ENCODE measurements around the gene ZNF738. TPM values are rescaled to one million over a fixed set of nuclear protein-coding genes. Genes with fewer than 3 reads are reported as not detected.
"Not testable (repeated sequence)": the region's sequence is repeated elsewhere in the genome, so short reads cannot be mapped to it uniquely, and the experiment has no call there.

Gene ZNF738
- total RNA-seq: 11.5 and 11.8 TPM in 2 replicates

- Mint-ChIP-seq H3K36me3 (ENCODE audit: low read depth) (peaks cover 34% of the 10 kb centered on the region), H3K4me3 (peak within 1 kb of the TSS; percentile 98), H3K27ac (peak within 1 kb of the TSS; percentile 95), H3K27me3 (no peaks in the 10 kb centered on the region), H3K9me3 (peaks cover 12% of the 10 kb centered on the region), H3K4me1 (peaks cover 12% of the 10 kb centered on the region)
- DNase-seq: peak; percentile 94
- intact Hi-C loops (cut with micrococcal nuclease): loop anchor here (1.0 to 2.0 kb wide), 2 partner anchors 30 to 38 kb away; partner anchors contain the start of genes ZNF493 and ZNF708
Measured at GRCh38 chr19:21358768-21359451, at the start of gene ZNF738. ZNF738 (plus strand) TSS chr19:21359000; CDS start chr19:21359141, 141 bp downstream.

GRCh38 chr19:21312807-21313206 lies 46.0 kb upstream of the ZNF738 start:
- H3K27ac Mint-ChIP-seq; H3K4me1 Mint-ChIP-seq; intact Hi-C loops (cut with micrococcal nuclease); DNase-seq; H3K4me3 Mint-ChIP-seq; H3K27me3 Mint-ChIP-seq: not testable (repeated sequence)
- Mint-ChIP-seq H3K9me3 (peaks cover 22% of the 10 kb centered on the region), H3K36me3 (ENCODE audit: low read depth) (peaks cover 78% of the 10 kb centered on the region)

GRCh38 chr19:21314676-21315075 lies 44.1 kb upstream of the ZNF738 start:
- Mint-ChIP-seq H3K36me3 (ENCODE audit: low read depth) (peaks cover 79% of the 10 kb centered on the region), H3K4me3 (no peak overlapping the region), H3K27ac (no peak overlapping the region), H3K4me1 (no peaks in the 10 kb centered on the region), H3K9me3 (peaks cover 18% of the 10 kb centered on the region), H3K27me3 (no peaks in the 10 kb centered on the region)
- intact Hi-C loops (cut with micrococcal nuclease): no loop called here
- no peak for DNase-seq

- H3K27ac Mint-ChIP-seq: no peak overlapping the region
- peaks cover 81% of the 10 kb centered on the region for H3K36me3 Mint-ChIP-seq (ENCODE audit: low read depth)
- H3K27me3 Mint-ChIP-seq: no peaks in the 10 kb centered on the region
Measured at GRCh38 chr19:21317821-21318220, 41.0 kb upstream of the ZNF738 start.

GRCh38 chr19:21321134-21321533 lies 37.7 kb upstream of the ZNF738 start:
- Mint-ChIP-seq H3K27me3 (no peaks in the 10 kb centered on the region), H3K27ac (no peak overlapping the region), H3K4me1 (peaks cover 10% of the 10 kb centered on the region), H3K4me3 (no peak overlapping the region), H3K36me3 (ENCODE audit: low read depth) (peaks cover 92% of the 10 kb centered on the region), H3K9me3 (peaks cover 19% of the 10 kb centered on the region)
- no peak for DNase-seq
- intact Hi-C loops (cut with micrococcal nuclease): no loop called here

More at GRCh38 chr19:21317821-21318220, 41.0 kb upstream of the ZNF738 start:
- Mint-ChIP-seq H3K9me3 (peaks cover 17% of the 10 kb centered on the region), H3K4me3 (no peak overlapping the region), H3K4me1 (peaks cover 6% of the 10 kb centered on the region)
- intact Hi-C loops (cut with micrococcal nuclease): no loop called here
- DNase-seq: no peak

- intact Hi-C loops (cut with micrococcal nuclease): no loop called here
- no peak overlapping the region for H3K4me3 Mint-ChIP-seq
- H3K4me1 Mint-ChIP-seq: peaks cover 14% of the 10 kb centered on the region
- DNase-seq: no peak
- H3K9me3 Mint-ChIP-seq: peaks cover 24% of the 10 kb centered on the region
- no peaks in the 10 kb centered on the region for H3K27me3 Mint-ChIP-seq
- peaks cover 92% of the 10 kb centered on the region for H3K36me3 Mint-ChIP-seq (ENCODE audit: low read depth)
- H3K27ac Mint-ChIP-seq: no peak overlapping the region
Measured at GRCh38 chr19:21321996-21322395, 36.8 kb upstream of the ZNF738 start.

GRCh38 chr19:21322528-21322927 lies 36.3 kb upstream of the ZNF738 start:
- H3K9me3 Mint-ChIP-seq: peaks cover 24% of the 10 kb centered on the region
- H3K36me3 Mint-ChIP-seq (ENCODE audit: low read depth): peaks cover 91% of the 10 kb centered on the region
- peaks cover 16% of the 10 kb centered on the region for H3K4me1 Mint-ChIP-seq
- H3K27me3 Mint-ChIP-seq: no peaks in the 10 kb centered on the region
- H3K27ac Mint-ChIP-seq: no peak overlapping the region
- H3K4me3 Mint-ChIP-seq: no peak overlapping the region
- intact Hi-C loops (cut with micrococcal nuclease): no loop called here
- no peak for DNase-seq

- H3K9me3 Mint-ChIP-seq: peaks cover 24% of the 10 kb centered on the region
- intact Hi-C loops (cut with micrococcal nuclease): no loop called here
- no peak overlapping the region for H3K4me3 Mint-ChIP-seq
- no peak for DNase-seq
- H3K4me1 Mint-ChIP-seq: peaks cover 20% of the 10 kb centered on the region
- H3K27ac Mint-ChIP-seq: no peak overlapping the region
- peaks cover 91% of the 10 kb centered on the region for H3K36me3 Mint-ChIP-seq (ENCODE audit: low read depth)
- H3K27me3 Mint-ChIP-seq: no peaks in the 10 kb centered on the region
Measured at GRCh38 chr19:21323000-21323399, 35.8 kb upstream of the ZNF738 start.

- no peak for DNase-seq
- Mint-ChIP-seq H3K36me3 (ENCODE audit: low read depth) (peaks cover 75% of the 10 kb centered on the region), H3K27me3 (no peaks in the 10 kb centered on the region), H3K9me3 (peaks cover 20% of the 10 kb centered on the region), H3K4me3 (no peak overlapping the region), H3K27ac (no peak overlapping the region), H3K4me1 (peaks cover 22% of the 10 kb centered on the region)
- intact Hi-C loops (cut with micrococcal nuclease): loop anchor here (5.0 kb wide), 2 partner anchors 184 to 304 kb away; partner anchors contain the start of genes ZNF430 and ZNF431
Measured at GRCh38 chr19:21326169-21326568, 32.6 kb upstream of the ZNF738 start.

GRCh38 chr19:21328406-21328805 lies 30.4 kb upstream of the ZNF738 start:
- intact Hi-C loops (cut with micrococcal nuclease): loop anchor here (2.0 to 5.0 kb wide), 4 partner anchors 178 to 552 kb away; partner anchors contain the start of genes ZNF430, ZNF431 and ZNF66
- peaks cover 53% of the 10 kb centered on the region for H3K36me3 Mint-ChIP-seq (ENCODE audit: low read depth)

GRCh38 chr19:21328885-21329605 lies 29.8 kb upstream of the ZNF738 start, which contains the start of gene ZNF708:
ZNF708 (minus strand) TSS chr19:21329410; CDS start chr19:21329212, 198 bp downstream.
- H3K4me3 Mint-ChIP-seq: peak within 1 kb of the TSS; percentile 94
- intact Hi-C loops (cut with micrococcal nuclease): loop anchor here (1.0 to 5.0 kb wide), 6 partner anchors 30 to 552 kb away; partner anchors contain the start of genes ZNF430, ZNF431 and ZNF66

More at GRCh38 chr19:21328406-21328805, 30.4 kb upstream of the ZNF738 start:
- Mint-ChIP-seq H3K4me3 (peak overlapping the region; percentile 94), H3K27ac (peak overlapping the region; percentile 100), H3K4me1 (peaks cover 17% of the 10 kb centered on the region), H3K27me3 (no peaks in the 10 kb centered on the region), H3K9me3 (peaks cover 14% of the 10 kb centered on the region)
- peak; percentile 56 for DNase-seq

GRCh38 chr19:21335721-21336120 lies 23.1 kb upstream of the ZNF738 start:
- intact Hi-C loops (cut with micrococcal nuclease): no loop called here
- Mint-ChIP-seq H3K4me3 (no peak overlapping the region), H3K9me3 (peaks cover 14% of the 10 kb centered on the region), H3K27ac (no peak overlapping the region), H3K4me1 (no peaks in the 10 kb centered on the region), H3K27me3 (no peaks in the 10 kb centered on the region), H3K36me3 (ENCODE audit: low read depth) (peaks cover 5% of the 10 kb centered on the region)
- no peak for DNase-seq

More at GRCh38 chr19:21328885-21329605, 29.8 kb upstream of the ZNF738 start, which contains the start of gene ZNF708:
- Mint-ChIP-seq H3K4me1 (peaks cover 17% of the 10 kb centered on the region), H3K27ac (peak within 1 kb of the TSS; percentile 100), H3K36me3 (ENCODE audit: low read depth) (peaks cover 46% of the 10 kb centered on the region), H3K9me3 (peaks cover 14% of the 10 kb centered on the region), H3K27me3 (no peaks in the 10 kb centered on the region)
- peak; percentile 94 for DNase-seq

- H3K27ac Mint-ChIP-seq; intact Hi-C loops (cut with micrococcal nuclease); DNase-seq; H3K36me3 Mint-ChIP-seq (ENCODE audit: low read depth); H3K4me1 Mint-ChIP-seq; H3K27me3 Mint-ChIP-seq; H3K4me3 Mint-ChIP-seq: not testable (repeated sequence)
- H3K9me3 Mint-ChIP-seq: peaks cover 15% of the 10 kb centered on the region
Measured at GRCh38 chr19:21344841-21345240, 14.0 kb upstream of the ZNF738 start.

GRCh38 chr19:21352830-21353229 lies 6.0 kb upstream of the ZNF738 start:
- Mint-ChIP-seq H3K4me1 (no peaks in the 10 kb centered on the region), H3K36me3 (ENCODE audit: low read depth) (no peaks in the 10 kb centered on the region), H3K27ac (no peak overlapping the region), H3K27me3 (no peaks in the 10 kb centered on the region), H3K9me3 (peaks cover 10% of the 10 kb centered on the region), H3K4me3 (no peak overlapping the region)
- DNase-seq: no peak
- intact Hi-C loops (cut with micrococcal nuclease): no loop called here
